ENCODE results near the gene ISG15.
"Not testable (repeated sequence)": the region's sequence is repeated elsewhere in the genome, so short reads cannot be mapped to it uniquely, and the experiment has no call there.

The ISG15 gene

DNA sequence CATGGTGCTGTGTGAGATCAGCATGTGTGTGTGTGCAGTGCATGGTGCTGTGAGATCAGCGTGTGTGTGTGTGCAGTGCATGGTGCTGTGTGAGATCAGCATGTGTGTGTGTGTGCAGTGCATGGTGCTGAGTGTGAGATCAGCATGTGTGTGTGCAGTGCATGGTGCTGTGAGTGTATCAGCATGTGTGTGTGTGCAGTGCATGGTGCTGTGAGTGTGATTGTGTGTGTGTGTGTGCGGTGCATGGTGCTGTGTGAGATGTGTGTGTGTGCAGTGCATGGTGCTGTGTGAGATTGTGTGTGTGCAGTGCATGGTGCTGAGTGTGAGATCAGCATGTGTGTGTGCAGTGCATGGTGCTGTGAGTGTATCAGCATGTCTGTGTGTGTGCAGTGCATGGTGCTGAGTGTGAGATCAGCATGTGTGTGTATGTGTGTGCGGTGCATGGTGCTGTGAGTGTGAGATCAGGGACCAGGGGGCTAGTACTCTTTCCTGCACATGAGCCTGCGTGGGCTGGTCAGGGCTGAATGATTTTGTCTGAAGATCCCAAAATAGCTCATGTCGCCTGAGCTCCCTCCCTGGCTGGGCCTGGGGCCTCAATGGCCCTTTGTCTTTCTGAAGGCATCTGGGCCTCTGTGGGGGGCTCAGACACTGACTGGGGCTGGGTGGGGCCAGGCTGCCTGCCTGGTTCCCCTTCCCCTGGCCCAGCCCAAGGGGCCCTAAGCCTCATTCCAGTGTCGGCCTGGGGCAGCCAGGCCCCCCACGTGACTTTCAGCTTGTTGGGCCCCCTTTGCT lies 17.8 kb downstream of the ISG15 start:
- not testable (repeated sequence) for DNase-seq (ENCODE audit: low spot score)

DNA sequence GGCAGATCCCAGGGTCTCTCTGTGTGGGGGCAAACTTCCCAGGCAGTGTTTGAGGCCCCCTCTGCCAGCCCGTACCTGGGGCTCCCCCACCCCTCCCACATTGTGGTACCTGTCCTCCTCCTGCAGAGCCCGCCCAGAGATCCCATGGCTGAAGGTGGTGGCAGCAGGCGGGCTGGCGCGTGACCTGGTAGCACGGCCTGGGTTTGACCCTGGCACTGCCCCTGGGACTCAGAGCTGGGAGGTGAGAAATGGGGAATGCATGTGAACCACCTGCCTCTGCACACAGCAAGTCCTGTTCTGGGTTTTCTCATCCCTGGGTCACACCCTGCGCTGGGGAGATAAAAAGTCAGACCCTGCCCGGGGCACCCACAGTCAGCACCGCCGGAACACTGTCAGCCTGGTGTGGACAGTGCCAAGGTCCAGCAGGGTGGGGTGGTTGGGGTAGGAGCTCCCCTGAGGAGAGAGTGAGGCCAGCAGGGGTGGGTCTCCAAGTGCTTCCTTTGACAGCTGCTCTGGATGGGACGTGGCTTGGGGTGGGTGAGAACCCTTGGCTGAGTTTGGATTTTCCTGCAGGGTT lies 18.4 kb downstream of the ISG15 start:
- no peak for DNase-seq (ENCODE audit: low spot score)

DNA sequence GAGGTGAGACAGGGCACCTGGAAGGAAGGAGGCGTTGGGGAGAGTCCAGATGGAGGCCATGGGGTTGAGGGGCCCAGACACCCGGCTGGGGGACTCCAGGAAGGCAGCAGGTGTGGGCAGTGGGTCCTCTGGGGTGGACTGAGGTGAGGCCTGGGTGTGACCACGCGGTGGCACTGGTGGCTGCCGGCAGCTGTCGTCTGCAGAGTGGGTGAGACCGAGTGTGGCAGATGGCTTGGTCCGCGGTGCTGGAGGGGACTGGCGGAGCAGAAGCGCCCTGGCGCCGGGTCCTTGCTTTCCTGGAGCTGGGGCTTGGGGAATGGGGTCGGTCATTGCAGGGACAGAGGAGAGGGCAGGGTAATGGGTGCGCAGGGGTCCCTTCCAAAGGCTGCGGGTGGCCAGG lies 19.1 kb downstream of the ISG15 start:
- DNase-seq (ENCODE audit: low spot score): no peak

DNA sequence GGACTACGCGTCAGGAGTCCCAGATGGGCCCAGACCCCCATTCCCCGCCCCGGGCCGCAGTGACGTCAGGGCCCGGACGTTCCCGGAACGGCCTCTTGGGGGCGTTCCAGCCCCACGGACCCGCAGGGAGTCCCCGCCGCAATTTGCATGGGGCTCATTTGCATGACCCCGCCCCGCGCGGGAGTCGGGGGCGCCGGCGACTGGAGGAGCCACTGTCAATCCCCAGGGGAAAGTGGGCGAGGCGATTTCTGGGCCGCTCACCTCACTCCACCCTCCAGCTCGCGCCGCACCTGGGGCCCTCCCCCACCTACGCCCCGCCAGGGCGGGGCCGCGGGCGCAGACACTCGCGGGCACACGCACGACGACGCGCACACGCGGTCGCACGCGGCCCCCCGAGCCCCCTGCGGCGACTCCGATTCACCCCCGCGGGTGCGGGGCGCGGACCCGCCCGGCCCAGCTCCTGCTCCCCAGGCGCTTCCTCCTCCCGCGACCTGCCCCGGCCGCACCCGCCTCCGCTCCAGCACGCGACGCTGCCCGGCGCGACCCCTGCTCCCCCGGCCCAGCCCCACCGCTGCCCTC lies 19.8 kb downstream of the ISG15 start:
- peak; percentile 83 for DNase-seq (ENCODE audit: low spot score)

DNA sequence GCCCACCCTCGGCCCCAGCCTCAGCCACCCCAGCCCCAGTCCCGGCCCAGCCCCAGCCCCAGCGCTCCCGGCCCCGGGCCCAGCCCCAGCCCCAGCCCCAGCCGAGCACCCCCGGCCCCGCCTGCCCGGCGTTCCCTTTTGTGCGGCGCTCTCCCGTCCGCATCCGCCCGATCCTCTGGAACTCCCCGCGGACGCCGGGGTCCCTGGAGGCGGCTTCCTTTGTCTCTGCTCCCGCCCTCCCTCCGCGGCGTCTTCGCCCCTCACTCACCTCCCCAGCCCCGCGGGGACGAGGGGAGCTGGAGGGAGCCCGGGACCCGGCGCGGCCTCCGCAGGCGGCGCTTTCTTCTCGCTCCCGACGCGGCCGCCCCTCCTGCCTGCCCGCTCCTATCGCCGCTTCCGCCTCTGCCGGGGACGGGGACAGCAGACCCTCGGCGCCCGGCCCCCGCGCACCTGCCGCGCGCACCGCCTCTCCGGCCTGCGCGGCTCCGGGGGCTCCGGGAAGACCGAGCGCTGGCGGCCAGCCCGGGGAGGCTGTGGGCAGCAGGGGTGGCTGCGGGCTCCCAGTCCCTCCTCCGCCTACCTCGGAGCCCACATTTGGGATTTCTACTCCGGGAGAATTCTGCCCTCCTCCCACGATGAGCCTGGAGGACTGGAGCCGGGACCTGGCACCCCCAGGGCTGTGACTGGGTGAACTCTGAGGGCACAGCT lies 20.6 kb downstream of the ISG15 start:
- DNase-seq (ENCODE audit: low spot score): no peak

DNA sequence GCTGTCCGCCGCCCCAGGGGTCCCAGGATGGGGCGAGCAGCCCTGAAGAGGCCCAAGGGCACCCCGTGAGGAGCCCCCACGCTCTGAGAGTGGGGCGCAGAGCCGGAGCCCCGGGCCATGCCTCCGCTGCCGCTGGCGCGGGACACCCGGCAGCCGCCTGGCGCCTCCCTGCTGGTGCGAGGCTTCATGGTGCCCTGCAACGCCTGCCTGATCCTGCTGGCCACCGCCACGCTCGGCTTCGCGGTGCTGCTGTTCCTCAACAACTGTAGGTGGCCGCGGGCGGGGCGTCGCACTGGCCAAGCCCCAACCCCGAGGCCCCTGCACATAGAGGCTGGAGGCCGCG lies 21.1 kb downstream of the ISG15 start:
- no peak for DNase-seq (ENCODE audit: low spot score)

DNA sequence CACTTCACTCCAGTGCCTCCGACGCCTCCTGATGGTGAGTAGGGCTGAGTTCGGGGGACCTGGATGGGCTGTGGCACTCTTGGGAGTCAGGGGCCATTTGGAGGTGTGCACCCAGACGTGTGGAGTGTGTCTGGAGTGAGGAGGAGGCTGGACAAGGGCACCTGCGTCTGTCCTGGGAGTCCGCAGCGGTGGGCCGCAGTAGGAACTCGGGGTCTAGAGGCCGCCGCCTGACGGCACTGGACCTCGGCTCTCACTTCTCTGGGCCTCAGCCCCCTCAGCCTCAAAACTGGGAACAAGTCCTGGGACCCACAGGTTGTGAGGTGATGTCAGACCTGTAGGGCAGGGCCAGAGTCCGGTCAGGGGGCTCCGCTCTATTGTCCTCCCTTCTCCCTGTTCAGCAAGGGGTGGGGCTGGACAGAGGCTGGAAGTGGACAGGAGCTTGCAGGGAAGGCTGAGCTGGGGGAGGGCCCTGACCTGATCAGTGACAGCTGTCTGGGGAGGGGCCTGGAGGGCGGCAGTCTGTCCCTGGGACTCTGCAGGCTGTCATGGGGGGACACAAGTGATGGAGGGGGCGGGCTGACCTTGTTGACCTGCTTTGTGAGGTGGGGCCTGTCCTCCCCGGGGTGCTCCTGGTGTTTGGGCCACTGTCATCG lies 22.1 kb downstream of the ISG15 start:
- no peak for DNase-seq (ENCODE audit: low spot score)

DNA sequence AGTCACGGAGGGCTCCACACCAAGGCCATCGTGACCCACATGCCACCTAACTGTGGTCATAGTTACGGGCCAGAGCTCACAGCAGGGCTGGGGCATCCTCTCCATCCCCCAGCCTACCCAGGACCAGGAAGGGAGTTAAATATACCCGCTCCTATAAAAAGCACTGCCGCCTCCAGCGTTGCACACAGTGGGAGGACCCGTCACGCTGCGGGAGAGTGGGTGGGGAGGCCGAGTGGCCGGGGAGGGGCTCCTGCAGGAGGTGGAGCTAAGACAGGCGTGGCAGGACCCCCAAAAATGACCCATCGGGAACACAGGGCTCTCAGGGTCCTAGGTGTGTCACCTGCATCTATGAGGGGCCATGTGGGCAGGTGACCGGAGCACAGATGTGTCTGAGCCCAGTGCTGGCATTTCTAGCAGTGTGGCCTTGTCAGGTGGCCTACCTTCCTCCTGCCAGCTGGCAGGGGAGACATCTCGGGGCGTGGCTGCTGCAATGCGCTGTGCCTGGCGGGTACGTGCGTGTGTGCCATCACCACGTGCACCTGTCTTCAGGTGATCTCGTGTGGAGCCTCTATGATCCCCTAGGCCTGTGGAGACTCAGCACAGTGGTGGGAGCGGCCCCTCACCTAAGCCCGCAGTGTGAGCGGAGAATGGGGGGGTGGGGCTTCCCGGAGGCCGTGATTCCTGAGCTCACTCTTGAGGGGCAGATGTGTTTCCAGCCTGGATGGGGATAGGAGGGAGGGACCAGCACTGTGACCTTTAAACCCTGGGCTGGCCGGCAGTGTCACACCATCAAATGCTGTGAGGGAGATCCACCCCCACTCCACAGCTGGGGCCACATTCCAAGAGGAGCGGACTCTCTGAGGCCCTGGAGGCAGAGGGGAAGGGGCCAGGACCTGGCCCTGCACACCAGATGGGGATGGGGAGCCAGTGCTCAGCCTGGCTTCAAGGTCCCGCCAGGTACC lies 24.4 kb downstream of the ISG15 start:
- no peak for DNase-seq (ENCODE audit: low spot score)

DNA sequence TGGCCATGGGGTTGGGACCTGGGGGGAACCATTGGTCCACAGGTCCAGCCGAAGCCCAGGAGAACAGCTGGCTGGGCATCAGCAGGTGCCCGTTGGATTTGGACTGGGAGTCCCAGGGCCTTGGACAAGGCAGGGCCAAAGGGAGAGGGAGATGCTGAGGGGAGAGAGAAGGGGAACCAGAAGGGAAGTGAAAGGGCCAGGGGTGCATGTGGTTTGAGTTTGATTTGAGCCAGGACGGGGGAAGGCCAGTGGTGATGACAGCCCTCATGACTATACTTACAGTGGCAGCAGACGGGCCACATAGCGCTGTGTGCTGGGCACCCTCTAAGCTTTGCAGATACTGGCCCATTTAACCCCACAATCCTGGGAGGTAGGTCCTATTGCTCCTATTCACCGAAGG lies 25.4 kb downstream of the ISG15 start:
- no peak for DNase-seq (ENCODE audit: low spot score)

DNA sequence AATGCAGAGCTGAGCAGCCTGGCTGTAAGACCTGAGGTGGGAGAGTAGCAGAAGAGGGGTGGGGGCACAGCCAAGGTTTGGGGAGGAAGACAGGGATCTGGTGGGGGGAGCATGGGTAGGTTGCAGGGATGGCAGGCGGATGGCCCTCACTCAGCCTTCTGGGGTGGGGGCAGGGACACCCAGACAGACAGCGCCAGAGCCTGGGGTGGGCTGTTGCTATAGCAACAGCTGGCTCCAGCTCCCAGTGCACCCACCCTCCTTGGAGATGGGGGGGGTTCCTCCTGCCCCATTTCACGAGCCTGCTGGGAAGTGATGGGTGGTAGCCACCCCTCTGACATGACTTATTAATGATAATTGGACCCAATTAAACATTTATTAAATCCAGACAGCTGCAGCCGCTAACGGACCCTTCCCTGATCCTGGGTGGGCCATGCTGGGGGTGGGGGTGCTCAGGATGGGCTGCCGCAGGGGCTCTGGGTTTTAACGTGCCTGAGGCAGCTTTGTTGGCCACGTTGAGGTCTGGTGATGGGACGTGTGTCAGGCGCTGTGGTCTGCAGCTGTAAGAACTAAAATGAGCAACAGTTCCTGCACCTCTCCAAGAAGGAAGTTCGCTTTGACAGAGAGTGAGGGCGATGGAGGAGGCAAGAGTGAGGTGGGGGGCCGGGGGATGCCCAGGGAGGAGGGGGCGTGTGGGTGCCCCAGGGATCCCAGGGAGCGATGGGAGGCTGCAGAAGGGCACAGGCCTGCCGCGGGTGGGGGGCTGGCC lies 26.0 kb downstream of the ISG15 start:
- no peak for DNase-seq (ENCODE audit: low spot score)

DNA sequence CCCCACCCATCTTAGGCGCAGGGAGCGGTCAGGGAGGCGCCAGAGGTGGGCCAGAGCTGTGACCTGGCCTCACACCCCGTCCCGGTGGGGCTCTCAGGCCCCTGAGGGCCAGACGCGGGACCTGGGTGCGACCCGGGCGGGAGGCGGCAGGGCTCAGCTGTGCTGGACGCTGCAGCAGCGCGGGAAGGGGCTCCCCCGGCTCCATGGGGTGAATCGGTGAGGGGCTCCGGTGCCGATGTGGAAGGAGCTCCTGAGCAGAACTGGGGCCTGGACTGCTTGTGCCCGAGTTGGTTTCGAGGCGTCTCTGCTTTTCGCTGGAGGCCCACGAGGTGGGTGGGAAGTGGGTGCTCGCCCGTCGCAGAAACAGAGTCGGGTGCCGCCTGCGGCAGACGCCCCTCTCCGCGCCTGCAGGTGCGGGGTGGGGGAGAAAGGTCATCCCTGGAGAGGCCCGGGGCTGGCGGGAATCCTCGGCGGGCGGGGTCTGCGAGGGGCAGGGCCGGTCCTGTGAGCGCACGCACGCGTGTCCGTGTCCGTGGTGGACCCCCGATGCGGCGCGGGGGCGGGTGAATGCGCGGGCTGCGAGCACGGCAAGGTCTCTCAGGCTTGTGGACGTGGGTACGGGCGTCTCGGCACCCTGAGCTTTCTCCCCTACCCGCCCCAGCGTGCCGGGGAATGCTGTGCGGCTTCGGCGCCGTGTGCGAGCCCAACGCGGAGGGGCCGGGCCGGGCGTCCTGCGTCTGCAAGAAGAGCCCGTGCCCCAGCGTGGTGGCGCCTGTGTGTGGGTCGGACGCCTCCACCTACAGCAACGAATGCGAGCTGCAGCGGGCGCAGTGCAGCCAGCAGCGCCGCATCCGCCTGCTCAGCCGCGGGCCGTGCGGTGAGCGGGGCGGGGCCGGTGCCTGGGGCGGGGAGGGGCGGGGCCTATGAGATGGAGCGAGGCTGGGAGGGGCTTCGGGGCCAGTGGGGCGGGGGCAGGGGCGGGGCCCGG lies 27.0 kb downstream of the ISG15 start:
- DNase-seq (ENCODE audit: low spot score): peak; percentile 69

DNA sequence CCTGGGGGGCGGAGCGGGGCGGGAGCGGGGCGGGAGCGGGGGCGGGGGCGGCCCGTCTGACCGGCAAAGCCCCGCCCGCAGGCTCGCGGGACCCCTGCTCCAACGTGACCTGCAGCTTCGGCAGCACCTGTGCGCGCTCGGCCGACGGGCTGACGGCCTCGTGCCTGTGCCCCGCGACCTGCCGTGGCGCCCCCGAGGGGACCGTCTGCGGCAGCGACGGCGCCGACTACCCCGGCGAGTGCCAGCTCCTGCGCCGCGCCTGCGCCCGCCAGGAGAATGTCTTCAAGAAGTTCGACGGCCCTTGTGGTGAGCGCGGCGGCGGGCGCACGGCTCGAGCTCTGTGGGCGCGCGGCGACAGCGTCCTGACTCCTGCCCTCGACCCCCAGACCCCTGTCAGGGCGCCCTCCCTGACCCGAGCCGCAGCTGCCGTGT lies 27.8 kb downstream of the ISG15 start:
- DNase-seq (ENCODE audit: low spot score): no peak

DNA sequence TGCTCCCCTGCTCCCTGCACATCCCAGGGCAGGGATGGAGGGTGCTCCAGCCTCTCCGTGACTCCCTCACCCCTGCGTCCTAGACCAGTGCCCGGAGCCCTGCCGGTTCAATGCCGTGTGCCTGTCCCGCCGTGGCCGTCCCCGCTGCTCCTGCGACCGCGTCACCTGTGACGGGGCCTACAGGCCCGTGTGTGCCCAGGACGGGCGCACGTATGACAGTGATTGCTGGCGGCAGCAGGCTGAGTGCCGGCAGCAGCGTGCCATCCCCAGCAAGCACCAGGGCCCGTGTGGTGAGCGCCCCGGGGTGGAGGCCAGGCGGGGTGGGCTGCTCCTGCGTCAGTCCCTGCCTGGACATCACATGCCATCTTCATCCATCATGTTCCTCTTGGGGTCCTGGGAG lies 28.6 kb downstream of the ISG15 start:
- DNase-seq (ENCODE audit: low spot score): no peak

DNA sequence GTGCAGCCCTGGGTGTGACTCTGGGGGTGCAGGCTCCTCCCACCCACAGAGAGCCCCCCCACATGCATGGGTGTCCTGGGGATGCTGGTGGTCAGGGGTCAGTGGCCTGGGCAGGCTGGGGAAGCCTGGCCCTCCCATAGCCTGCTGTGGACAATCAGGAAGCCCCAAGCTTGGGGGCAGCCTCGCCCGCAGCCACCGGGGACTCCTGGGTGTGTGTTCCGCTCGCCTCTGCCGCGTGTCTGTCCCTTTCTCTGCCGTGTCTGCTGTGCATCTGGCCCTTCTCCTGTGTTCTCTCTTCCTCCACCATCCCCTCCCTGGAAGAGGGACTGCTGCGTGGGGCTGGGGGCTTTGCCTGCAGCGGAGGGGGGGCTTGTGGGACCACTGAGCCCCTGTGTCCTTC lies 29.5 kb downstream of the ISG15 start:
- no peak for DNase-seq (ENCODE audit: low spot score)

DNA sequence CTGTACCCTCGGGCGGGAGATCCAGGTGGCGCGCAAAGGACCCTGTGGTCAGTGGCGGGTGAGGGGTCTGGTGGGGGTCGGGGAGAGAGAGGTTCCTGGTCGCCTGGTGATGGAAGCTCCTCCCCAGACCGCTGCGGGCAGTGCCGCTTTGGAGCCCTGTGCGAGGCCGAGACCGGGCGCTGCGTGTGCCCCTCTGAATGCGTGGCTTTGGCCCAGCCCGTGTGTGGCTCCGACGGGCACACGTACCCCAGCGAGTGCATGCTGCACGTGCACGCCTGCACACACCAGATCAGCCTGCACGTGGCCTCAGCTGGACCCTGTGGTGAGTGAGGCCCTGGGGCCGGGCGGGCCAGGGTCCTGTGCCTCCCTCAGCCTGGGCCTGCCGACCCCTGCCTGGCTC lies 30.1 kb downstream of the ISG15 start:
- no peak for DNase-seq (ENCODE audit: low spot score)

DNA sequence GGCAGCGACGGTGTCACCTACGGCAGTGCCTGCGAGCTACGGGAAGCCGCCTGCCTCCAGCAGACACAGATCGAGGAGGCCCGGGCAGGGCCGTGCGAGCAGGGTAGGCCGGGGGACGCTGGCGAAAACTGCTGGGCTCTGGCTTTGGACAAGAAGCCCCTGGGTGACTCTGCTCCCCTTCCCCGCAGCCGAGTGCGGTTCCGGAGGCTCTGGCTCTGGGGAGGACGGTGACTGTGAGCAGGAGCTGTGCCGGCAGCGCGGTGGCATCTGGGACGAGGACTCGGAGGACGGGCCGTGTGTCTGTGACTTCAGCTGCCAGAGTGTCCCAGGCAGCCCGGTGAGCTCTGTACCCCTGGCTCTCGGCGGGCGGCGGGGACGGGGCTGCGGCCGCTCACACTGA lies 30.6 kb downstream of the ISG15 start:
- no peak for DNase-seq (ENCODE audit: low spot score)

DNA sequence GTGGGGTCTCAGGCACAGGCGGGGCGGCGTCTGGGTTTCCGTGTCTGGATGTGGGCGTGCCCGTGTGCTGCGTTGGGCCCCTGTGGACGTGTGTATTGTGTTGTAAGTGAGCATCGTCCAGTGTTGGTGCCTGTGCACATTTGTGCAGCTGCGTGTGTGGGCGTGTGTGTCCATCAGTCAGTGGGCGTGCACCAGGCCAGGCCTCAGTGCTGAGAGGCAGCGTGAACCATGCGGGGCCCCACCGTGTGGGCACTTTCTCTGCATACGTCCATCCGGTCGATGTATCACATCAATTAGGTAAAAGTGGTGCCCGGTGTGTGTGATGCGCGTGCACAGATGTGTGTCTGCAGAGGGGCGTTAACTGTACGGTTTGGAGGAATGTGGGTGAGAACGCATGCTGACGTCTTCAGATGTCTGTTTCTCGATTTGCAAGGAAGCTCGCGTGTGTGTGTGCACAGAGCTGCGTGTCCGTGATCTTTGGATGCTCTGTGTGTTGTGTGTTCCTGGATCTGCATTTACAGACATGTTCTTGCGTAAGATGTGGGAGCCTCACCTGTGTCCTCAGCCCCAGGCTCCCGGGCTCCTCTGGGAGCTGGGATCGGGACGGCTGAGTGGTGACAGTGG lies 31.3 kb downstream of the ISG15 start:
- DNase-seq (ENCODE audit: low spot score): no peak

DNA sequence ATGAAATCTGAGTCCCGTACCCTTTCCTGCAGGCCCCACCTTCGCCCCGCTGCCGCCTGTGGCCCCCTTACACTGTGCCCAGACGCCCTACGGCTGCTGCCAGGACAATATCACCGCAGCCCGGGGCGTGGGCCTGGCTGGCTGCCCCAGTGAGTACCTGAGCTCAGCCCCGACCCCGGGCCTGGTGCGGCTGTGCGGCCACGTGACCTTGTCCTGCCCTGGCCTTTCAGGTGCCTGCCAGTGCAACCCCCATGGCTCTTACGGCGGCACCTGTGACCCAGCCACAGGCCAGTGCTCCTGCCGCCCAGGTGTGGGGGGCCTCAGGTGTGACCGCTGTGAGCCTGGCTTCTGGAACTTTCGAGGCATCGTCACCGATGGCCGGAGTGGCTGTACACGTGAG lies 31.8 kb downstream of the ISG15 start:
- no peak for DNase-seq (ENCODE audit: low spot score)

DNA sequence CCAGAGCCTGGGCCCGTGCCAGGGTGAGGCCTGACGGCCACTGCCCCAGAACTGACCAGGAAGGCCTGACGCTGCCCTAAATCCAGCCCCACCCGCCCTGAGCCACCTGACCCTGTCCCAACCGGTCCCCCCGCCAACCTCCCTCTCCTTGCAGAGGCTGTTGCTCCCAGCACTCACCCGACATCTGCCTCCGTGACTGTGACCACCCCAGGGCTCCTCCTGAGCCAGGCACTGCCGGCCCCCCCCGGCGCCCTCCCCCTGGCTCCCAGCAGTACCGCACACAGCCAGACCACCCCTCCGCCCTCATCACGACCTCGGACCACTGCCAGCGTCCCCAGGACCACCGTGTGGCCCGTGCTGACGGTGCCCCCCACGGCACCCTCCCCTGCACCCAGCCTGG lies 32.9 kb downstream of the ISG15 start:
- no peak for DNase-seq (ENCODE audit: low spot score)
